Duodenal mucosa (tissue), 2 donors: ENCODE results near the gene MEGF6.

ENCODE experiments used
- H3K27ac ChIP-seq: one replicate; pipeline ENCODE4 v1.7.0; 2013; ENCODE audit warnings: low read depth, low read length
- H3K27me3 ChIP-seq, 2 donors: one replicate each; pipeline ENCODE4 v1.7.0; 2013; ENCODE audit warnings: low read length in 2 of 2, control low read depth in 1 of 2; ENCODE audit not compliant: insufficient read depth in 2 of 2, control insufficient read depth in 1 of 2
- H3K36me3 ChIP-seq, 2 donors: one replicate each; pipeline ENCODE4 v1.7.0; 2013; ENCODE audit warnings: low read length in 2 of 2, control low read depth in 1 of 2; ENCODE audit not compliant: insufficient read depth in 2 of 2, control insufficient read depth in 1 of 2
- H3K4me1 ChIP-seq, 2 donors: one replicate each; pipeline ENCODE4 v1.7.0; 2013; ENCODE audit warnings: low read length in 2 of 2, control low read depth in 1 of 2; ENCODE audit not compliant: insufficient read depth in 2 of 2, control insufficient read depth in 1 of 2
- H3K4me3 ChIP-seq, 2 donors: one replicate each; pipeline ENCODE4 v1.7.0; 2013; ENCODE audit warnings: low read length in 2 of 2, low read depth in 1 of 2
- H3K9ac ChIP-seq, 2 donors: one replicate each; pipeline ENCODE4 v1.7.0; 2013; ENCODE audit warnings: low read length in 2 of 2, low read depth in 1 of 2
- H3K9me3 ChIP-seq, 2 donors: one replicate each; pipeline ENCODE4 v1.7.0; 2013; ENCODE audit warnings: low read length in 2 of 2, control low read depth in 1 of 2; ENCODE audit not compliant: control insufficient read depth in 1 of 2

MEGF6 gene

DNA sequence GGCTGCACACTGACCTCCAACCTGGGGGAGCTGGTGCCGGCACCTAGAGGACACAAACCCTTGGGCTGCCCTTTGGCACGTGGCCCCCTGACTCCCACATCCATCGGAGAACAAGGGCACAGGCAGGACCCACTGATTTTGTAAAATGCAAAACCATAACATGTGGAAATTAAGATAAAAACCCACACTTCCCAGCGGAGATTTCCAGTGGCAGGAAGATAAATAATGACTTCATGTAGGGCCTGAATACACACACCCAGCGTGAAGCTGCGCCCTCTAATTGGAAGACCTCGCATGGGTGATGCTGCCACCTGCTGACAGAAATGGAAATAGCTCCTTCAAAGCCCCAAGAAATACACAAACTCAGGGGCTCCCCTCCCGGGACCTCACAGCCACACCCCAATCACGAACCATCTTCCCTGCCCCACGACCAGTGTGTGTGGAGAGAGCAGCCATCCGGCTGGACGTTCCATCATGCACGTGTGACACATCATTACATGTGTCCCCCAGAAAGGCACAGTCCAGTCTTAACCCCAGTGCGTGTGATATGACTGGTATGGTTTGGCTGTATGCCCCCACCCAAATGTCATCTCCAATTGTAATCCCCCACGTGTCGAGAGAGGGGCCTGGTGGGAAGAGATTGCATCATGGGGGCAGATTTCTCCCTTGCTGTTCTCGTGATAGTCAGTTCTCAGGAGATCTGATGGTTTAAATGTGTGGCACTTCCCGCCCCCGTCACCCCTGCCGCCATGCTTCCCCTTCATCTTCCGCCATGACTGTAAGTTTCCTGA is 7.8 kb upstream of the MEGF6 start:
- H3K4me1 ChIP-seq = peaks cover 14 to 22% of the 10 kb centered on the region in 2 donors
- no peak overlapping the region for H3K9ac ChIP-seq
- no peak overlapping the region for H3K4me3 ChIP-seq
- H3K9me3 ChIP-seq = no peaks in the 10 kb centered on the region
- H3K27ac ChIP-seq = no peak overlapping the region
- no peaks in the 10 kb centered on the region for H3K27me3 ChIP-seq
- H3K36me3 ChIP-seq = no peaks in the 10 kb centered on the region

DNA sequence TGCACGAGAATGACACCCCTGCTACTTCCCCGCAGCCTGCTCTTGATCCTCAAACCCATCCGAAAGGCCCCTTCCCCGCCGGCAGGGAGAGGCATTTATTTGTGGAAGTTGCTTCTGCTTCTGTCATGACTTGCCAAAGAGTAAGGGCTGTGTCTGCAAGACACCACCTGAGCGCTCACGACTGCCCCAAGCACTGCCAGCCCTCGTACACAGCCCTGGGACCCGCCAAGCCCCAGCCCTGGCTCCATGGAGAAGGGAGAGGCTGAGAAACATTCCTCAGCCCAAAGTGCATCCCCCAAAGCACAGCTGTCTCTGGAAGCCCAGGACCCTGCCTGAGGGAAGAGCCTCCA is 7.2 kb upstream of the MEGF6 start:
- Histone ChIP-seq H3K9me3 (no peaks in the 10 kb centered on the region), H3K27me3 (no peaks in the 10 kb centered on the region), H3K4me1 (peaks cover 8 to 17% of the 10 kb centered on the region in 2 donors), H3K27ac (no peak overlapping the region), H3K36me3 (no peaks in the 10 kb centered on the region), H3K4me3 (no peak overlapping the region), H3K9ac (no peak overlapping the region)

DNA sequence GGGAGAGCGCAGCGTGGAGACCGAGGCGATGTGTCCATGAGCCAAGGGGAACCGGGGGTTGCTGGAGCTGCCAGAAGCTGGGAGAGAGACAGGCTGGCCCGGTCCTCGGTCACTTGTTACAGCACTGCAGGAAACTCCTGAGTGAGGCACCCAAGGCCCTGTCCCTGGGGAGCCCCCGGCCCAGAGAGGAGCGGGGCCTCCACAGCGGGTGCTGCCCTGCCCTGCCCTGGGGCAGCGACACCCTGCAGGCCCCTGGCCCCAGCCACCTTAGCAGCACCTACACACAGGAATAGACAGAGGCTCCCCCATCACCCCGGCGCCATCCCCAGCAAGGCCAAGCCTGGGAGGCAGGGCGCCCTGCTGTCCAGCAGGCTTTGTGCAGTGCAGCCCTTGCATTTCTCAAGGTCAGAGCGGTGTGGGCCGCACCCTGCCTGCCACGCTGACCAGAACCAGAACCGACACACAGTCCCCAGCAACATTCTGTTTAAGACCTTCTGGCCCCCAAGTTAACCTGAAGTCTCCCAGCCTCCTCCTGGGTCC is 6.6 kb upstream of the MEGF6 start:
- no peak overlapping the region for H3K4me3 ChIP-seq
- peaks cover 0 to under 1% of the 10 kb centered on the region in 2 donors for H3K27me3 ChIP-seq
- H3K9ac ChIP-seq = no peak overlapping the region
- peaks cover 4 to 10% of the 10 kb centered on the region in 2 donors for H3K4me1 ChIP-seq
- no peak overlapping the region for H3K27ac ChIP-seq
- H3K36me3 ChIP-seq = no peaks in the 10 kb centered on the region
- no peaks in the 10 kb centered on the region for H3K9me3 ChIP-seq

DNA sequence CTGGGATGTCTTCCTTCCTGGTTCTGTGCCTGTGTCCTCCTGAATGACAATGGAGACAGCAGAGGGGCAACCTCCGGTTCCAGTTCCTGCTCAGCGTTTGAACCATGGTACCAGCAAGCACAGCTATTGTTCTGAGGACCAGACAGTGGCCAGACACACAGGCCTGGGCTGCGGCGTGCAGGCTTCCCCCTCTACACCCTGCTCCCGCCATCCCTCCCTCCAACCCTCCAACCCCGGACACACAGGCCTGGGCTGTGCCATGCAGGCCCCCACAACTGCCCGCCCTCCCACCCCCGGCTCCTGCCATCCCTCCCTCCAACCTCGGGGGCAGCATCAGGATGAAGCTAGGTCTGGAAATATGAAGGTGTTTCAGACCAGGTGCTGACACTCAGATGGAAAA is 5.6 kb upstream of the MEGF6 start:
- Histone ChIP-seq H3K9ac (no peak overlapping the region), H3K27me3 (peaks cover 0 to 3% of the 10 kb centered on the region in 2 donors)

DNA sequence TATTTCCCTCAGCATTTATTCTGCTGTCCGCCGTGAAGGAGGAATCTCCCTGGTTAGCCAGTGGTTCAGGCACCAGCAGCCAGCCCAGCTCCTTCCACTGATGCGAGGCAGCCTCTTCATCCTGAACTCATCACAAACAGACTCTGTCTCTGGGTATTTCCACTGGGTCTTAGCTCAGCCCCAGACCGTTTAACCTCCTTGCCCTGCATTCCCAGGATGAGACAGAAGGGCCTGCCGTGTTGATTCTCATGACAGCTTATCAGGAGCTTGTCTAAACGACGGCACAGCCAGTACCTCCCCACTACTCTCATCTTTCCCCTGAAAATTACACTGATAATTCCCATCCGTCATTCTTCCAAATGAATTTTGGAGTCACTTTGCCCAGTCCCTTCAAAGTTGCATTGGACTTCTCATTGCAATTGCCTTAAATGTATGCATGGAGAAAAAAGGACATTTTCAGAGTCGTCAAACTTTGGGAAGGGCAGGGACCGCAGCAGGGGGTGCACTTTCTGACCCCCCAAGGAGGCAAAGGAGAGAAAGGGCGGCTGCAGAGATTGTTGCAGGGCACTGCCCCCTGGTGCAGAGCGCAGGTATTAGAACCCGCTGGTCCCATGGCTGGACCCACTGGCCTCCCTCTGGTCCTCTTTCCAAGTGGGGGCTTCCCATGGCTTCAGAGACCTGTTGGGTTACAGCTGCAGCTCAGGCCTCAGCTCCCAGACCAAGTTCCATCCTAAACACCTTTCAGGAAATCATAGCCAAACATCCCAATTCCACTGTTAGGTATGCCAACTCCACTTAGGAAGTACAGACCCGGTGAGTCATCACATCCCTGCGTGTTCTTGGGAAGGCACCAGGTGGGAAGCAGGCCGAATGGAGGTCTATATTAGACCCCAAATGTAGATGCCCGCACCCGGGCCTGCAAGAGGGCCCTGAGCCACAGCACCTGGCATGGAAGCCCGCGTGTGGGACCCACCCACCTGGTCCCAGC is 3.7 kb upstream of the MEGF6 start:
- H3K9ac ChIP-seq = no peak overlapping the region
- H3K27ac ChIP-seq = no peak overlapping the region
- H3K4me3 ChIP-seq = no peak overlapping the region
- H3K4me1 ChIP-seq = peaks cover 9 to 12% of the 10 kb centered on the region in 2 donors
- H3K27me3 ChIP-seq = peaks cover 4 to 9% of the 10 kb centered on the region in 2 donors
- H3K36me3 ChIP-seq = no peaks in the 10 kb centered on the region
- H3K9me3 ChIP-seq = no peaks in the 10 kb centered on the region

More for the DNA sequence above, 5.6 kb upstream of the MEGF6 start:
- H3K27ac ChIP-seq = no peak overlapping the region
- no peaks in the 10 kb centered on the region for H3K36me3 ChIP-seq
- no peaks in the 10 kb centered on the region for H3K9me3 ChIP-seq
- no peak overlapping the region for H3K4me3 ChIP-seq
- H3K4me1 ChIP-seq = peaks cover 6 to 9% of the 10 kb centered on the region in 2 donors

DNA sequence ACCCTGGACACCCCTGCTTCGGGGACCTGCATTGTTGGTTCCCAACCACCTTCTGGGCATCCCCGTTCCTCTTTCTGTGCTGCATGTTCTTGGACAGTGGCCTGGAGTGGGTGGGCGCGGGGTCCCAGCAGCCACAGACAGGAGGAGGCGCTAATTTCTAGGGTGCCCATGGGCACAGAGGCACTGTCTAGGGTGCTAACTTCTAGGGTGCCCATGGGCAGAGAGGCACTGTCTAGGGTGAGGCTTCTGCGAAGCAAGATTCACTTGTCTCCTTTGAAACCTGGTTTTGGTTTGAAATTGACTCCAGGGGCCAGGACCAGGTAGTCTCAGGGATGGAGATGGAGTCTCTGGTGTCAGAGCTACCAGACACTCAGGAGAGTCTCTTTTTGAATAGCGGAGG is 815 bp upstream of the MEGF6 start:
- no peaks in the 10 kb centered on the region for H3K9me3 ChIP-seq

DNA sequence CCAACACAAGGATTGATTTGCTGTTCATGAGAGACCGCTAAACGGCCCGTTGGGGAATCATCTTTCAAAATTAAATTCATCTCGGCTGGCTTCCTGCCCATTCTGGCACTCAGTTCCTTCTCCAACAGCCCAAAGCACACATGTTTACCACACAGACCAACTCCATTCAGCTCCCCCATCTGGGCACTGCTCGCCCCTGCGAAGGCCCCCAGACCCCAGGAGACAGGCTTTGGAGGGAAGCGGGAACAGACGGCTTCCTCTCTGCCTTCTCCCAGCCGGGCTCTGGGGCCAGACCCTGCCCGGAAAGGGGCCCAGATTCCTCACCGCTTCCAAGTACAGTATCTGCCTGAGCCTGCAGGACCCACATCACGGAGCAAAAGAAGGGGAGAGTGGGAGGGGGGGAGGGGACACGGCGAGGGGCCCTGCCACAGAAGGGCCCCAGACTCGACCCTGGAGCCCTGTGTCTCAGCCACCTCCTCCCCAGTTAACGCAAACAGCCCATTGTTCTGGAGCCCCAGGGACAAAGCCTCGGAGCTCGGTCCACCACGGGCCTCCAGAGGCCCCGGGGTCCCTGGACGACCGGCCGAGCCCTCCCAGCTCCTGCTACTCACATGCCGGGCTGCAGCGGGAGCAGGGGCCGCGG is 660 bp downstream of the MEGF6 start:
- peak overlapping the region in 1 of 2 donors; percentile 54 for H3K4me3 ChIP-seq
- H3K36me3 ChIP-seq = no peaks in the 10 kb centered on the region

More for the DNA sequence above, 815 bp upstream of the MEGF6 start:
- no peaks in the 10 kb centered on the region for H3K36me3 ChIP-seq
- no peak overlapping the region for H3K27ac ChIP-seq
- no peak overlapping the region for H3K9ac ChIP-seq
- H3K4me3 ChIP-seq = no peak overlapping the region
- peaks cover 14 to 15% of the 10 kb centered on the region in 2 donors for H3K27me3 ChIP-seq
- peaks cover 0 to 12% of the 10 kb centered on the region in 2 donors for H3K4me1 ChIP-seq

DNA sequence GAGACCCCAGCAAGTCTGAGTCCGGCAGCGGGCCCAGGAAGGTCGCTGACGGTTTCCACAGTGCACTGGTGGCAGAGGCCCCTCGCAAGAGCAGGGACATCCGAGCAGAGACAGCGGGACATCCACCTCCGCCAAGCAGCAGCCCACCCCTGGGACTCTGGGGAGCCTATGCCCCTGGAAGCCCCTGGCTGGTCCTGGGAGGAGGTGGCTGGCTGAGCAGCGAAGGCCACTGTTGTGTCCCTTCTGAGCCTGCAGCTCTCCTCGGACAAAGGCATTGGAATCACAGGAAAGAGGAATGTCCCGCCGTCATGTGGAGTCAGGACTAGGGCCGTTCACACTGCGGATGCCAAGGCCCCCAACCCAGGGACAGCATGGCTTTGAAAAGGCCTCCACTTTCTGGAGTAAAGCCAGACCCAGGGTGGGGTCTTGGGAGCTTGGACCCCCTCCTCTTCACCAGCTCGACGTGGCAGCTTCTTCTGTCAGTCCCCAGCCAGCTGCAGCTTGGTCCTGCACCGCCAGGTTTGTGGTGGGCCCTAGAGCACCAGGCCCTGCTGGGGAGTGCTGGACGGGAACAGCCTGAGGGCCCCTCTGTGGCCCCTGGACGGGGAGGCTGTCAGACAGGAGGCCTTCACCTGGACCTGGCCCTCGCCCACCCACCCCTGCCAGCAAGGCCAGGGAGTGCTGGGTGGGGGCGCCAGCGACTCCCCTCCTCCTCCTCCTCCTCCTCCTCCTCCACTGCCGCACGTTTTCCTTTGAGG is 1.4 kb downstream of the MEGF6 start:
- peaks cover 14 to 15% of the 10 kb centered on the region in 2 donors for H3K27me3 ChIP-seq
- peaks cover 0 to 12% of the 10 kb centered on the region in 2 donors for H3K4me1 ChIP-seq
- no peaks in the 10 kb centered on the region for H3K9me3 ChIP-seq
- H3K36me3 ChIP-seq = no peaks in the 10 kb centered on the region
- no peak overlapping the region for H3K9ac ChIP-seq
- H3K27ac ChIP-seq = no peak overlapping the region
- H3K4me3 ChIP-seq = no peak overlapping the region

More for the DNA sequence above, 660 bp downstream of the MEGF6 start:
- H3K27ac ChIP-seq = no peak overlapping the region
- H3K9me3 ChIP-seq = no peaks in the 10 kb centered on the region
- peaks cover 0 to 12% of the 10 kb centered on the region in 2 donors for H3K4me1 ChIP-seq
- peaks cover 14 to 15% of the 10 kb centered on the region in 2 donors for H3K27me3 ChIP-seq
- no peak overlapping the region for H3K9ac ChIP-seq

DNA sequence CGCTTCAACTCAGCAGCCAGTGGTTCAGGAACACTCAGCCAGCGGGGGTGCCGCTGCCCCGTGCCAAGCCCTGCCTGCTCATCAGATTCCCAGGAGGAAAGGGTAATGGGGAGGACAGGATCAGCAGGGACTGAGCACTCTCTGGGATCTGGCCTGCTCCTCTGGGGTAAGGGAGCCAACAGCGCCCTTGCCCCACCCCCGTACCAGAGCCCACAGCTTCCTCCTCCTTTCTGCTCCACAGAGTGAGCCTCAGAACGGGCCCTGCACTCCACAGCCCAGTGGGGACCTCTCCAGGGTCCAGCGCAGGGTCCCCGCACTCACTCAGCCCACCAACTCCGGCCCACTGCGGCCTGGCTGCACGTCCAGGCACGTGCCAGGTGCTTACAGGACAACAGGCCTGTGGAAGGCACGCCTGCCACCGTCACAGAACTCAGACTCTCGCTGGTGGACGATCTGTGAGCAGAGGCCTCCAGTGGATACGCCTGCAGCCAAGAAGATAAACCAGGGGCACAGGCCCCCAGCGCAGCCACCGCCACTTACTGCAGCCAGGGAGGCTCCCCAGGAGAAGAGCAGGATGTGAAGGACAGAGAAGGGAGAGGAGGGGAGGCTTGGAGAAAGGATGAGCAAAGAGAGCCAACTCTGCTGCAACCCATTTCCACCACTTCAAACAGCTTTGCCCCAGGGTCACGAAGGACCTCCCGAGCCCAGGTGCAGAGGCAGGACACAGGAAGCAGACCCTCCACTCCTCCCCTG is 2.1 kb downstream of the MEGF6 start:
- Histone ChIP-seq H3K9me3 (no peaks in the 10 kb centered on the region), H3K9ac (no peak overlapping the region), H3K4me3 (no peak overlapping the region), H3K27ac (no peak overlapping the region), H3K4me1 (peaks cover 0 to 12% of the 10 kb centered on the region in 2 donors), H3K27me3 (peaks cover 14 to 15% of the 10 kb centered on the region in 2 donors), H3K36me3 (no peaks in the 10 kb centered on the region)
